Activated CD4-positive, alpha-beta T cell treated with anti-CD3 and anti-CD28 coated beads for 1 hour (primary cell): ENCODE data around the gene FKBP2.

Experiments used
- DNase-seq: peaks from one replicate; pipeline ENCODE4 v3.0.0-alpha.2; 2020

FKBP2 gene

DNA sequence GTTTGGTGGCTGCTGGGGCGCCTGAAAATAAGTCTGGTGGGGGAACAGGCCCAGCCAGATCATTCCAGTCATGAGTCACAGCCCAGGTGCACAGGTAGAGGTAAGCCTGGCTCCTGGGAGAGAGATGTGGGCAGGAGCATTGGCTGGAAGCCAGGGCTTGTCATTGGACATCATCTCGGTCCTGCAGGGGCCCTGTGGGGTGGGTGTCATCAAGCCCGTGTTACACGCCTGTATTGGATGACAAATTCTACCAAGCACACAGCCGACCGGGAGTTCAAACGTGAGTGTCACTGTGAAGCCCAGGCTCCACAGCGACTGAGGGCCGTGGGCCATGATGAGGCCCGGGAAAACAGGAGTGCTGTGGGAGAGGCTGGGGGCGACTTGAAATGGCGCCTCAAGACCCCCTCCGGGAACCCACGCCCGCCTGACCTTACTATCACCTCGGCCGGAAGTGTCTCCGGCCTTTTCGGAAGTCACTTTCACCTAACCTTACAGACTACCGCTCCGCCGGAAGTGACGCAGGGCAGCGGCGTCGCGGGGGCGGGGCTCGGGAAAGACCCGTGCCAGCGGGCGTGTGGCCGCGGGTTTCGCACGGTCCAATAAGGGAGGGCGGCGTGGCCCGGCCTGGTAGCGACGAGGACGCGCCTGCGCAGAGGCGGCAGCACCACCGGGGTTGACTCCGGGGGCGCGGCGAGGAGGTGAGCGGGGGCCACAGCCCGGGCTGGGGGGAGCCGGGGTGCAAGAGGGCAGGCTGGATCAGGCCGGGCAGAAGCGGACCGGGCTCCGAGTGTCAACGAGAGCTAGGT, at the start of gene FKBP2:
TSS of gene FKBP2 (plus strand) at position 661 of the 806 bp plus-strand sequence. CDS start 1,293 bp downstream, outside the sequence.
- DNase-seq: peak; percentile 98

- no peak for DNase-seq
Measured at GRCh38 chr11:64192434-64192833, 48.5 kb upstream of the FKBP2 start.

DNA sequence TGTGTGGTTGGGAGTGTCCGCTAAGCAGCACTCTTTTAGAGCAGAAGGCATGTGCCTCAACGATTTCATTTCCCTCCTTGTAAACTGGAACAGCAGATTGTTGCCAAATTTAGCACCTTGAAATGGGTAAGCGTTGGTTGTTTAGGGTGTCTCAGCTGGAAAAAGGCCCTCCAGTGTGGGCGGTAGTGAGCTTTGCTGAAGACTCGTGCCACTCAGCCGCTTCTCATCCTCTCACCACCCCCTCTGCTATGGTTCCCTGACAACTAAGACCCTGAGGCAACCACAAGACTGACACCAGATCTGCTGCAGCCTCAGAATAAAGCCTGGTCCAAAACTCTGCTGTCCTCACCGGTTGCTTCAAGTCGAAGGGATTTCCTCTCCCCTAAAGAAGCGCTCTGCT, 44.3 kb upstream of the FKBP2 start:
- no peak for DNase-seq

GRCh38 chr11:64198511-64198910, 42.4 kb upstream of the FKBP2 start:
- DNase-seq: no peak

- DNase-seq: no peak
Measured at GRCh38 chr11:64201543-64201942, 39.4 kb upstream of the FKBP2 start.

DNA sequence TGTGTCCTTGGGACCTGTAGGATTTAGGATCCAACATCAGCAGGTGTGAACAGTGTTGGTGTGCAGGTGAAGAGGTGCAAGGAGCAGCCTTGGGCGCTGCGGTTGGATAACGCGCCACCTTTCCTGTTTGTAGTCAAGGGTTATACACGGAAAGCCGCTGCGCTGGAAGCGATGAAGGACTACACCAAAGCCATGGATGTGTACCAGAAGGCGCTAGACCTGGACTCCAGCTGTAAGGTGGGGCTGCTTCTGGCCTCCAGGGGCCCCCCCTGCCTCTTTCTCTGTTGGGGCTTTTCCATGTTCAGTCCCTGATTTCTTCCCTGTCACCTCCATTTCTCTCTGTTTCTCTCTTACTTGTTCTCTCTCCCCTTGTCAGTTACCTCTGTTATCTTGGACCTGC, 37.9 kb upstream of the FKBP2 start:
- DNase-seq: no peak

DNA sequence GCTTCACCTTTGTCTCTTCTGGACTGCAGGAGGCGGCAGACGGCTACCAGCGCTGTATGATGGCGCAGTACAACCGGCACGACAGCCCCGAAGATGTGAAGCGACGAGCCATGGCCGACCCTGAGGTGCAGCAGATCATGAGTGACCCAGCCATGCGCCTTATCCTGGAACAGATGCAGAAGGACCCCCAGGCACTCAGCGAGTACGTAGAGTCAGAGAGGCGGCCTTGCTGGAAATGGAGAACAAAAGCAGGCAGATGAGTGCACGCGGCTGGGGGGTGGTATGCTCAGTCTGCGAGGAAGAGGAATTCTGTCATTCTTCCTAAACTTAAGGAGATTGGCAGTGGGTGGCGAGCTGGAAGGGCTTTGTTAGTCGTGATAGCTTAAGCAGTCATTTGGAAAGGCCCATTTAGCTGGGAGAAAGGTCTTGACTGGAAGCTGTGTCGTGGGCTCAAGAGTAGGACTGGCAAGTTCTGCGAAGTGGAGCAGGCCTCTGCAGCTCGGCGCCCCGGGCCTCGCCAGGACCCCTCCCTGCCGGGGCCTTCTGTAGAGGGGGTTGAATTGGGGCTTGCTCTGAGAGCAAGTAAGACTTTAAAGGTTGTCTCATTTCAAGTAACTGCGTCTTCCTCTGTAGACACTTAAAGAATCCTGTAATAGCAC, 37.3 kb upstream of the FKBP2 start:
- DNase-seq: no peak

- DNase-seq: no peak
Measured at GRCh38 chr11:64204080-64204440, 36.8 kb upstream of the FKBP2 start.

GRCh38 chr11:64204464-64204989, 36.4 kb upstream of the FKBP2 start:
- peak; percentile 79 for DNase-seq

DNA sequence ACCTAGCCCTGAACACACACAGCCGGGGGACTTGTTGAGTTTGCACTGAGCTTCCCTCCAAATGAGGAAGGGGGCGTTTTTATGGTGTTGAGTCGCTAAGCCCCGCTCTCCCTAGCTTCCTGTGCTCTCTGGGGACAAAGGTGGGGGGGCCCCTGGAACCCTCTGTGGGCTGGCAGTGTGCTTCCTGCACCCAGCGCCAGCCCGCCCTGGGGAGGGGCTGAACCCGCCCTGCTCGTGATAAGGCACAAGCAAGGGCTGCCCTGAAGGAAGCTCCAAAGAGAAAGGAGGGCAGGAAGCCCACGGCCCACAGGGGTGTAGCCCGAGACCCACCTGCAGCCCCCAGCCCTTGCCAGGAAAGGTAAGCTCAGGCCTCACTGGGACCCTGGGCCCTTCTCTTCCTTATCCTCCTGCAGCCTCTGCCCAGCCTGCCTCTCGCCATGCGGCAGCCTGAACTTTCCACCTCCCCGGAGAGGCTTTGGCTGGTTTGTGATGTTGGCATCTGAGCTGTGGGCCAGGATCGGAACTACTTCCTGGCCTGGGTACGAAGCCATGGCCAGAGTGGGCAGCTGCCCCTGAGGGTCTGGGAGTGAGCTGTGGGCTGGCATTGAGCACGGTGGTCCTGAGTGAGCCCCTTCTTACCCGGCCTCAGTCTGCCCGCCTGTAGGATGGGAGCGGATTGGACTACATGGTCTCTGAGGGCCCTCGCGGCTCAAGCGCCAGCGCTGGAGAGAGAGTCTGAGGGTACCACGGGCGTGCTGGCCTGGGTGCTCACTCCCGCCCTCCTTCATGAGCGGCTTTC, 34.2 kb upstream of the FKBP2 start, which contains the start of gene FERMT3:
TSS of gene FERMT3 (plus strand) at position 265 of the 799 bp plus-strand sequence. CDS start 644 bp downstream, outside the sequence.
- DNase-seq: peak; percentile 56

GRCh38 chr11:64207256-64208085, 33.4 kb upstream of the FKBP2 start:
- DNase-seq: peak; percentile 56

- DNase-seq: no peak
Measured at GRCh38 chr11:64208086-64208795, 32.7 kb upstream of the FKBP2 start.

- no peak for DNase-seq
Measured at GRCh38 chr11:64208796-64209562, 31.9 kb upstream of the FKBP2 start.

- no peak for DNase-seq
Measured at GRCh38 chr11:64209563-64209843, 31.4 kb upstream of the FKBP2 start.

- DNase-seq: no peak
Measured at GRCh38 chr11:64210301-64211020, 30.4 kb upstream of the FKBP2 start.

DNA sequence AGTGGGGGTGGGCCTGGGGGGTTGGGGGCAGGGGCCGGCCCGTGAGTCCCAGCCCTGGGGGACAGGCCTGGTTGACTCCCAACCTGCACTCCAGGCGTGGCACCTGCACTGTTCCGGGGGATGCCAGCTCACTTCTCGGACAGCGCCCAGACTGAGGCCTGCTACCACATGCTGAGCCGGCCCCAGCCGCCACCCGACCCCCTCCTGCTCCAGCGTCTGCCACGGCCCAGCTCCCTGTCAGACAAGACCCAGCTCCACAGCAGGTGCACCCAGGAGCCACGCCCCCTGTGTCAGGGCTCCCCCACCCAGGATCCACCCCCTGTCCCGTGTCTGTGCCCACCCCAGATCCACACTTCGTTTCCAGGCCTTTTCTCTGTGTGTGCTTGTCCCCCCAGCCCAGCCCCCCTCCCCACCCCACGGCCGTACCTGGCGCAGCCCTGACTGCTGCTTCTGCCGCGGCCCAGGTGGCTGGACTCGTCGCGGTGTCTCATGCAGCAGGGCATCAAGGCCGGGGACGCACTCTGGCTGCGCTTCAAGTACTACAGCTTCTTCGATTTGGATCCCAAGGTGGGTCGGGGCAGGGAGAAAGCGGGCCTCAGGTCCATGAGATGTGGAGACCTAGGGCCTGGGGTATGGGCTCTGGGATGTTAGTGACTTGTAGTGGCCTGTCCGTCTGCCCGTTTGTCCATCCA, 29.6 kb upstream of the FKBP2 start:
- no peak for DNase-seq

GRCh38 chr11:64216879-64217278, 24.0 kb upstream of the FKBP2 start:
- DNase-seq: no peak

DNA sequence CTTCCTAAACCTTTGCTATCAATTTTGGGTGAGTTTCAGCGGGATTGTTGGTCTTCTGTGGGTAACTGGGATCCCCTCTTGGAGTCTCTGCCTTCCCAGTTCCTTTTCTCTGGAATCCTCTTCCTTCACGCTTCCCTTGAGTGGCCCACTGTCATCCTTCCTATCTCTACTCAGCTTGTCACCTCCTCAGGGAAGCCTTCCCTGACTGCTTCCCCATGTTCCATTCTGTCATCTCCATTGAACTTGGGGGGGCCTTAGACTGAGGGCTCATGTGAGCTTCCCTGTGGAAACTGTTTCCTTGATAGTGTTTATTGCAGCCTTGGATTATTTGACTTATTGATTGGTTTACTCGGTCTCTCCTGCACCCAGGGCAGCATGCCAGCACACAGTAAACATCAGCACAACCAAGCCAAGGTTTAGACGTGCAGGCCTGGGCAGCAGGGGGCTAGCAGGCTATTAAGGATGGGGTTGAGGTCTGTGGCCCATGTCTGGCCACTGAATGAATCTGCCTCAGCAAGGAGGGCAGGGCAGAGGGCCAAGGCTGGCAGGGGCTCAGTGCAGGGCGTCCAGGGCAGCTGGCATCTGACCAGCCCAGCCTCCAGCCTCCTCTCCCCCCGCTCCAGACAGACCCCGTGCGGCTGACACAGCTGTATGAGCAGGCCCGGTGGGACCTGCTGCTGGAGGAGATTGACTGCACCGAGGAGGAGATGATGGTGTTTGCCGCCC, 22.1 kb upstream of the FKBP2 start:
- no peak for DNase-seq

DNA sequence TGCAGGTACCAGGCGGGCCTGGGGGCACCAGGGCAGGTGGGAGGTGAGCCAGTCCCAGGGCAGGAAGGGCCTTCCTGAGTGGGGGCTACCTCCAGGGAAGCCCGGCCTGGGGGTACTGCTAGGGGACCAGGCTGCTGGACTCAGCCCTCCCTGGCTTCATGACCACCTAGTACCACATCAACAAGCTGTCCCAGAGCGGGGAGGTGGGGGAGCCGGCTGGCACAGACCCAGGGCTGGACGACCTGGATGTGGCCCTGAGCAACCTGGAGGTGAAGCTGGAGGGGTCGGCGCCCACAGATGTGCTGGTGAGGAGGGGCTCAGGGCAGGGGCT, 21.6 kb upstream of the FKBP2 start:
- DNase-seq: no peak
